AG09319 (cell line): Measurements from ENCODE around the gene CLCN4.

Source experiments
- DNase-seq: peaks from one replicate; pipeline ENCODE4 v3.0.0-alpha.2; 2010; ENCODE audit warnings: low read depth; ENCODE audit errors: extremely low read depth
- TF ChIP-seq, protein P1 (sequence below): IDR thresholded peaks from 2 replicates; pipeline ENCODE4 v1.5.1; 2011; ENCODE audit warnings: low read depth, mild to moderate bottlenecking, inconsistent platforms, low read length, moderate library complexity

The CLCN4 gene

DNA sequence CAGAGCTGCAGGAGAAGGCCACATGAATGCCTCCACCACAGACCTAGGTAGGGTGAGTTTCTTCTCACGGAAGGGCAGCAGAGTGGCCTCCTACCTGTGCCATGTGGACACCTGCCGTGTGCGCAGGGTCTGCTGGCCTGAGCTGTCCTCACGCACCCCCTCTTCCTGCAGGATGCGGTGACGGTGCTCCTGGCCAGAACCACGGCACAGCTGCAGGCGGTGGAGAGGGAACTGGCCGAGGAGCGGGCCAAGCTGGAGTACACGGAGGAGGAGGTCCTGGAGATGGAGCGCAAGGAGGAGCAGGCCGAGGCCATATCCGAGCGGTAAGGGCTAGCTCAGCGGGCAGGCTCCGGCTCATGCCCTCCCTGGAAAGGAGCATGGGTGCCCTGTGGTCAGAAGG is 28.4 kb upstream of the CLCN4 start:
- DNase-seq: no peak
- TF ChIP-seq, protein P1, sequence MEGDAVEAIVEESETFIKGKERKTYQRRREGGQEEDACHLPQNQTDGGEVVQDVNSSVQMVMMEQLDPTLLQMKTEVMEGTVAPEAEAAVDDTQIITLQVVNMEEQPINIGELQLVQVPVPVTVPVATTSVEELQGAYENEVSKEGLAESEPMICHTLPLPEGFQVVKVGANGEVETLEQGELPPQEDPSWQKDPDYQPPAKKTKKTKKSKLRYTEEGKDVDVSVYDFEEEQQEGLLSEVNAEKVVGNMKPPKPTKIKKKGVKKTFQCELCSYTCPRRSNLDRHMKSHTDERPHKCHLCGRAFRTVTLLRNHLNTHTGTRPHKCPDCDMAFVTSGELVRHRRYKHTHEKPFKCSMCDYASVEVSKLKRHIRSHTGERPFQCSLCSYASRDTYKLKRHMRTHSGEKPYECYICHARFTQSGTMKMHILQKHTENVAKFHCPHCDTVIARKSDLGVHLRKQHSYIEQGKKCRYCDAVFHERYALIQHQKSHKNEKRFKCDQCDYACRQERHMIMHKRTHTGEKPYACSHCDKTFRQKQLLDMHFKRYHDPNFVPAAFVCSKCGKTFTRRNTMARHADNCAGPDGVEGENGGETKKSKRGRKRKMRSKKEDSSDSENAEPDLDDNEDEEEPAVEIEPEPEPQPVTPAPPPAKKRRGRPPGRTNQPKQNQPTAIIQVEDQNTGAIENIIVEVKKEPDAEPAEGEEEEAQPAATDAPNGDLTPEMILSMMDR: no peak

DNA sequence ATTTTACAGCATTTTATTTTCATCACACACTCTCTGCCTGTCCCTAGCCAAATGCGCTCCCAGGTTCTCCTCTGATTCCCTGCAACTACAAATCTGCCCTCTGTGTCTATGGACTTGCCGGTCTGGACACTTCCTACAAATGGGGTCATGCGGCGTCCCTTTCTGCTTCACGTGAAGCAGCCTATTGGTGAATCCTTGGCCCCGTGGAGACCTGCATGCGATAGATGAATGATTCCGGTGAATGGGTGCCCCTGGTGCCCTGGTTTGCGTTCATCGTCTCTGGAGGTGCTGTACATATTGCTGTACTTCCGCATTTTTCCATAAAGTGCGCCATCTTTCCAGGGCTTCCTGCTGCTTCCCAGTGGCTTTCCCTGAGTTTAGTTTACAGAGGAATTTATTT is 27.5 kb upstream of the CLCN4 start:
- TF ChIP-seq, protein P1: no peak
- no peak for DNase-seq

DNA sequence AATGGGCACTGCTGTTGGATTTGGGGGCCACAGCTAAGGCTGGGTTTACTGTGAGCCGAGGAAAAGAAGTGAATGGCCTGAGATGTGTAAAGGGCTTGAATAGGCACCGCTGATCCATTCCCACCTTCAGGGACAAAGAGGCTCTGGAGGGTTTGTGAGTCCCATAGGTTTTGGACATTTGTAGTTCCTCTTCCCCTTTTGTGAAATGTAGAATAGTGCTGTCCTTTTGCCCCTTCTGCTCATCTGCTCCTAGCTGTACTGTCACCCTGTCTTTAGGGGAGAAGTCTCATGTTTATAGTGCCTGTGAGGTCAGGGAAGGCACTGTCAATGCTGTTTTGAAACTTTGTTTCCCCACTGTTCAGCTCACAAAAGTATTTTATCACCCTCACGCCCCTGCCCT is 26.4 kb upstream of the CLCN4 start:
- no peak for DNase-seq

DNA sequence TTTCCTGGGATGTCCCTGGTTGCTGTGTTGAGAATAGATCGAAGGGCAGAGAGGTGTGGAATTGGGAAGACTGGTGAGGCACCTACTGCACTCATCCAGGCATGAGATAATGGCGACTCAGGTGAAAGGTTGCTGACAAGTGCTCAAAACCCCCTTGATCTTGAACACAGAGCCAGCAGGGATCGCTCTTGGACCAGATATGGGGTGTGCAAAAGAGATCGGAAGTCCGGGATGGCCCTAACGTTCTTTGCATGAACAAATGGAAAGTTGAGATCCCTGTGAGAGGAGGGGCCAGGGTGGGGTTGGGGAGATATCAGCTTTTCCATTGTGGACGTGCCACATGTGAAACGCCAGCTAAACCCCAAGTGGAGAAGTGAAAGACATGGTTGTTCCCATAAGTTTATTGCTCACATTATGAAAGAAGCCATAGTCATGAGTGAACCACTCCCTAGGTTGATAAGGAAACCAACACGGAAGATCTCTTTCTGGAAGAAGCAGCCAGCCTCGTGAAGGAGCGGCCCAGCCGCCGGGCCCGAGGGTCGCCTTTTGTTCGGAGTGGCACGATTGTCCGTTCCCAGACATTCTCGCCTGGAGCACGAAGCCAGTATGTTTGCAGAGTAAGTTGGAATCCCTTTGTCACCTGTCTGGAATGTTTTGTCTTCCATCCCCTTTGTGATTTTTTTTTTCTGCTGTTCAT is 22.6 kb upstream of the CLCN4 start:
- no peak for DNase-seq
- TF ChIP-seq, protein P1: no peak

More for the DNA sequence above, 26.4 kb upstream of the CLCN4 start:
- TF ChIP-seq, protein P1: no peak

DNA sequence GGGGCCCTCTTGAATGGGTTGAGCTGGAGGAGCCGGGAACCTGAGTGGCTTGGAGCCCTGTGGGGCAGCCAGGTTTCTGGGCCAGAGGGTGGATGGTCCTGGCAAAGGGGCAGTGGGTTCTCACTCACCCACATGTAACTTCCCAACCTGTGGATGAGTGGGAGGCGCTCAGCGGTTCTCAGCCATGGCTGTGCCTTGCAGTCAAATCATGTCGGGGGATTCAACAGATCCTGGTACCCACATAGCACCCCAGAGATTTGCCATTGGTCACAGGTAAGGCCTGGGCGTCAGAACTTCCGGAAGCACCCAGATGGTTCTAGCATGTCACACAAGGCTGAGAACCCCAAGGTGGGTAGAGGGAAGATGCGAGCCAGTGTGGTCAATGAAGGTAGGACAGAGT is 21.9 kb upstream of the CLCN4 start:
- no peak for DNase-seq

DNA sequence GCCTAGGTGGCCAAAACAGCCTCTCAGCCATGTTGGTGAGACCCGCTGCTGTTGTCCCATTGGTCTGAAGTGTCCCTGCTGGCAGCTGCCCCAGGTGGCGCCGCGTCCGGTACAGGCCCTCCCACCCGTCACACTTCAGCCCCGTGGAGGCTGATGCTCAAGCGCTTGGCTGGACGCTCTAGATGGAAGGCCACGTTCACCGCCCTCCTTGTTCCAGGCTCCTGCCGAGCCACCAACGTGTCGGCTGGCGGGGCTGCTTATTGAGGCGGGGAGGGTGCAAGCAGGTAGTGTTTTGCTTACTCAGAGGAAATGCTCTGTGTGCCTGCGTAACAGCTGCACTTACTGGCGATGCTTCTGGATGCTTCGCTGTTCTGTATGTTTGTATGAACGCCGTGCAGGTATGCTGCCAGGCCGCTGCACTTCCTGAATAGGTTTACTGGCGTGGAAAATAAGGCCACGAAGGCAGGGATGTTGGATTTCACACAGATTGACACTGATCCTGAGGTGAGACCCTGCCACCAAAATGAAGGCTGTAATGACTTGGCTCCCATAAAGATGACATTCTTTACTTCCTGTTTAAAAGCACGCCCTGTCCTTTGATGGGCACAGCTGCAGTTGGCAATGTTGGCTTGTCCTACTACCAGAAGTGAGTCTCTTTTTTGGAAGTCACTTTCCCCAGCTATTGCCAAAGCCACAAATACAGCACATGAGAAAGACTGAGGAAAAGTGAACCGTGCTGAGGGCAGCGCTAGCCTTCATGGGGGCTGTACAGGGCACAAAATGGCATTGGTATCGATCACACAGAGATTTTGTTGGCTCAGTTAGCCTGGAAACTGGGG is 21.0 kb upstream of the CLCN4 start:
- TF ChIP-seq, protein P1: no peak
- no peak for DNase-seq

More for the DNA sequence above, 21.9 kb upstream of the CLCN4 start:
- TF ChIP-seq, protein P1: no peak

DNA sequence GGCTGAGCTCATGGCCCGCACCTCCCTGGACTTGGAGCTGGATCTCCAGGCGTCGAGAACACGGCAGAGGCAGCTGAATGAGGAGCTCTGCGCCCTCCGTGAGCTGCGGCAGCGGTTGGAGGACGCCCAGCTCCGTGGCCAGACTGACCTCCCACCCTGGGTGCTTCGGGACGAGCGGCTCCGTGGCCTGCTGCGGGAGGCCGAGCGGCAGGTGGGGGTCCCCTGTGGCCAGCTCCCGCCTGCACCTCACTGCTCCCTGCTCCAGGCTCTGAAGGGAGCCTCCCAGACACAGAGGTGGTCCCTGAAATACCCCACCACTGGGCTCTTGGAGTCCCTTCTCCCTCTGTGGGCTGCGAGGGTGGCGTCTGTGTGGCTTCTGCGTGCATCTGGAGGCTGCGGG is 18.0 kb upstream of the CLCN4 start:
- no peak for DNase-seq

More for the DNA sequence above, 18.0 kb upstream of the CLCN4 start:
- TF ChIP-seq, protein P1: no peak
